NT2/D1 (cell line): ENCODE data around the gene PCTP.

Source experiments
- DNase-seq: peaks from one replicate; pipeline ENCODE4 v3.0.0-alpha.2; 2011; ENCODE audit warnings: low read depth, low spot score
- H3K27me3 ChIP-seq: 2 replicates; pipeline ENCODE4 v1.6.0; 2011; ENCODE audit warnings: mild to moderate bottlenecking; ENCODE audit not compliant: insufficient read length, insufficient read depth
- H3K36me3 ChIP-seq: 2 replicates; pipeline ENCODE4 v1.6.1; 2011; ENCODE audit warnings: mild to moderate bottlenecking, low read length, mixed read lengths; ENCODE audit not compliant: insufficient read depth, insufficient read length
- H3K4me1 ChIP-seq: 2 replicates; pipeline ENCODE4 v1.5.1; 2011; ENCODE audit not compliant: insufficient read depth, insufficient read length
- H3K4me3 ChIP-seq: 2 replicates; pipeline ENCODE4 v1.5.1; 2011; ENCODE audit warnings: low read depth; ENCODE audit not compliant: insufficient read length
- H3K9ac ChIP-seq: 2 replicates; pipeline ENCODE4 v1.6.0; 2011; ENCODE audit warnings: low read depth; ENCODE audit not compliant: insufficient read length
- H3K9me3 ChIP-seq: 2 replicates; pipeline ENCODE4 v1.5.1; 2011; ENCODE audit warnings: mild to moderate bottlenecking, low read length; ENCODE audit not compliant: insufficient read depth
- SUZ12 ChIP-seq: IDR thresholded peaks from 2 replicates; pipeline ENCODE4 v1.6.1; 2011; ENCODE audit not compliant: insufficient read length, insufficient read depth; ENCODE audit errors: extremely low read depth
- YY1 ChIP-seq: IDR thresholded peaks from 2 replicates; pipeline ENCODE4 v1.6.1; 2011; ENCODE audit not compliant: insufficient read length, insufficient read depth
- ZNF274 ChIP-seq: IDR thresholded peaks from 2 replicates; pipeline ENCODE4 v1.6.1; 2011; ENCODE audit warnings: mild to moderate bottlenecking, low read depth, low read length

The PCTP gene

DNA sequence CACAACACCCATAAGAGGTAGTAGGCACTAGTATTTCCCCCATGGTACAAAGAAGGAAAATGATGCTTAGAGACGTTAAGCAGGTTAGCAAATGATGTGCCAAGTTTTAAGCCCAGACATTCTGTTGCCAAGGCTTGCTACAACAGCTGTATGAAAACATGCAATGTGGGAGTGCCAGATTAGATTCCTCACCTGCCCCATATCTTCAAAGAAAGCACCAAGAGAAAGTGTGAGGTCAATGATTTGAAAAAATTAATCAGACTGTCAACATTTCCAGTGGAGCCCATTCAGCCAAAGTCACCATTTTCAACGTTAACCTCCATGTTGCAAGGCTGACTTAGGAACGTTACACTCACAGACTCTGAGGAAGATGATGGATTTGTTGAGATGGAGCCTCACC is 61.5 kb downstream of the PCTP start:
- H3K4me1 ChIP-seq: no peaks in the 10 kb centered on the region
- no peak overlapping the region for H3K9ac ChIP-seq
- no peaks in the 10 kb centered on the region for H3K9me3 ChIP-seq
- DNase-seq: no peak
- H3K4me3 ChIP-seq: no peak overlapping the region
- no peaks in the 10 kb centered on the region for H3K27me3 ChIP-seq
- H3K36me3 ChIP-seq: no peaks in the 10 kb centered on the region
- no peak for TF ChIP-seq YY1
- no peak for TF ChIP-seq SUZ12
- TF ChIP-seq ZNF274: no peak

DNA sequence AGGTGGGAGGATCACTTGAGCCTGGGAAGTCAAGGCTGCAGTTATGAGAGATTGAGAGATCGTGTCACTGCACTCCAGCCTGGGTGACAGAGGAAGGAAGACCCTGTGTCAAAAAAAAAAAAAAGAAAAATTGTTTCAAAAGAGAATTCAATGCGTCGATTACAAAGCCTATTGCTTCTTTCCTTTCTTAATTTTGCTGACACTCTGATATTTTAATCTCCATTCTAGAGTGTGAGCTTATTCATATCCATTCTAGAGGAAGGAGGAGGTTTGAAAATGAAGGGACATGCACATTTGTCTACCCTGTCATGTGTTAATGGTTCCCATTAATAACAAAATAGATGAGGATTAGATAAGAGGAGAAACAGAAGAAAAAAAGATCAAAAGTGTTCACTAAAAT is 63.1 kb downstream of the PCTP start:
- no peak for TF ChIP-seq YY1
- no peaks in the 10 kb centered on the region for H3K4me1 ChIP-seq

DNA sequence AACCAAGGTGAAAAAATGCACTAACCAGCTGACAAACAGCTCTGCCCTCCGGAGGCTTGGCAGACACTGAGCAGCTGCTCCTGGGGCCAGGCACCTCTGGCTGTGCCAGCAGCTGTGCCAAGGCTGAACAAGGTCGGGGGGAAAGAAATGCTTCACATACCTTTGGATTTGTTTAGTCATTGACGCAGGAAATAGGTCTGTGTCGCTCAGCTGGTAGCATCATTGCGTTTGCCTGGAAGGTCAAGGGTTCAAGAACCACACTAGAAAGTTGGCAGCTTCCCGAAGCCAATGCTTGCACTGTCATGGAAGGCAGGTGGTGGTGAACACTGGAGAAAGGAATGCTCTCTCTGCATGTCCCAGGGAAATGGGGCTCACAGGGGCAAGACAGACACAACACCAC is 63.5 kb downstream of the PCTP start:
- no peaks in the 10 kb centered on the region for H3K4me1 ChIP-seq
- H3K36me3 ChIP-seq: no peaks in the 10 kb centered on the region
- no peak for DNase-seq
- no peaks in the 10 kb centered on the region for H3K9me3 ChIP-seq
- H3K9ac ChIP-seq: no peak overlapping the region
- H3K4me3 ChIP-seq: no peak overlapping the region
- H3K27me3 ChIP-seq: no peaks in the 10 kb centered on the region
- TF ChIP-seq YY1 (no peak), ZNF274 (no peak), SUZ12 (no peak)

More for the DNA sequence above, 63.1 kb downstream of the PCTP start:
- Histone ChIP-seq H3K9ac (no peak overlapping the region), H3K36me3 (no peaks in the 10 kb centered on the region), H3K27me3 (no peaks in the 10 kb centered on the region), H3K9me3 (no peaks in the 10 kb centered on the region), H3K4me3 (no peak overlapping the region)
- no peak for DNase-seq

DNA sequence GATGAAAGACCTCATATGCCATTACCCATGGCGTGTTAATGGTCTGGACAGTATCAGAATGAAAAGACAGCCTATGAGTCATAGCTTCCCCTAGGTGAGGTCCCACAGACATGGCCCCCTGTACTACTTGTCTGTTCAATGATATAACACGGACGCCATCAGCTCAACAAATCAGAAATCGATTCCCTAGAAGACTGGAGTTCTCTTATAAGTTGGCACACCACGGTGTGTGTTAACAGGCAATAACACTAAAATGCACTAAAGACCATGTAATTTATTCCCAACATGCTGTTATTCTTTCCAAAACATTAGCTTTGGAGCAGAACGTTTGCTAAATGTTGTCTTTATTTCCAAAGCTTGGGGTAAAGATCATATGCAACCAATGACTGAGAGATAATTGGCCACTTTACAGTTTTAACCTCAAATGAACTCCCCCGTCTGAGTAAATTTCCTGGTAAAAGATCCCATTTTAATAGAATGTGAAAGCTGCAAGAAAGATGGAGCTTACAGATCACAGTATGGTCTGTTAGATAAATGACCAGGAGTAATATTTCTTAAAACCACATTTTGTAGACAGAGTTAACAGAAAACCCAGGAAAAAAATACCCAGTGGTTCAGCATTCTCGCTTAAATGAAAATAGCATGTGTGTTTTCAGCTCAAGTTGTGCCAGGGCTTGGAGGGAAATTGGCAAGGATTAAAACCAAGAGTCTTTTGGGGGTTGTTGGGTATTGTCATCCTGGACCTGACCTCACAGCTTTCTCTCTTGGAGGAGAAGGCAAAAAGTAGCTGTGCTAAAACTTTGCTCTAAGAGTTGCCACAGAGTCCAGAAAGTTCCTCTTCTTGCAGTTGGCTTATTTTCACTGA is 65.9 kb downstream of the PCTP start:
- TF ChIP-seq SUZ12 (no peak), YY1 (no peak), ZNF274 (no peak)
- H3K4me3 ChIP-seq: no peak overlapping the region
- H3K9ac ChIP-seq: no peak overlapping the region
- H3K27me3 ChIP-seq: no peaks in the 10 kb centered on the region
- DNase-seq: no peak
- no peaks in the 10 kb centered on the region; the same call in 1 of the 2 replicates for H3K9me3 ChIP-seq
- no peaks in the 10 kb centered on the region for H3K4me1 ChIP-seq
- no peaks in the 10 kb centered on the region for H3K36me3 ChIP-seq

DNA sequence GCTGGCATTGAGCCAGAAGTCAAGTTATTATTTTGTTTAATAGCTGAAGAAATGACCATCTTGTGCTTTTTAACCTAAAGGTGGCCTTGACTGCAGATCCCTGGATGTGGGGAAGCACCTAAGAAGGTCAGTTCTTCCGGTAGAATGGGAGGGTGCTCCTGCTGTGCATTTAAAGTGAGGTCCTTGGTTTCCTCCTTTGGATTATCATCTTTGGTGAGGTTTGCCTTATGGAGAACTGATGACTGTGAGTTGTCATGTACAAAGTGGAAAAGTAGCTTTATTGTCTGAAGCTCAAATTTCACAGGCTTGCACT is 66.5 kb downstream of the PCTP start:
- H3K9ac ChIP-seq: no peak overlapping the region
- no peak for TF ChIP-seq YY1
- TF ChIP-seq SUZ12: no peak
- no peak for TF ChIP-seq ZNF274
- H3K36me3 ChIP-seq: no peaks in the 10 kb centered on the region
- H3K27me3 ChIP-seq: no peaks in the 10 kb centered on the region
- no peaks in the 10 kb centered on the region for H3K4me1 ChIP-seq
- DNase-seq: no peak
- no peak overlapping the region for H3K4me3 ChIP-seq
- no peaks in the 10 kb centered on the region; the same call in 1 of the 2 replicates for H3K9me3 ChIP-seq

DNA sequence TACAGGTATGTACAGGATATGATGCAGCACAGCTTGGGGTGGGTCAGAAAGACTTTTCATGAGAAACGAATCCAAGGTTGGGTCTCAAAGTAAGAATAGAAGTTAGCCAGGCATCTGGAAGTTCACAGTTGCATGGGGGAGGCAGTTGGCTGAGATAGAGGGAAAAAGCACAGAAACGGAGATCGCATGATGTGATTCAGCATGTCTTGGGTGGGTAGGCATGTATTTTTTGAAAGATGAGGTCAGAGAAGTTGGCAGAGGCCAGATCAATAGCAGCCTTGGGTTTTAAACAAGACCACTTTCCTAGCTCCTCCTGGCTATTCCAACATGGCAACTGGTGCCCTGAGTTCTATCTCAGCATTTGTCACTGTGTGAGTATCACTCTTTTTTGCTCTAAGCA is 67.2 kb downstream of the PCTP start:
- no peak for TF ChIP-seq ZNF274
- DNase-seq: no peak
- H3K4me3 ChIP-seq: no peak overlapping the region
- H3K27me3 ChIP-seq: no peaks in the 10 kb centered on the region
- H3K4me1 ChIP-seq: no peaks in the 10 kb centered on the region
- H3K9ac ChIP-seq: no peak overlapping the region
- no peaks in the 10 kb centered on the region; the same call in 1 of the 2 replicates for H3K9me3 ChIP-seq
- no peaks in the 10 kb centered on the region for H3K36me3 ChIP-seq

DNA sequence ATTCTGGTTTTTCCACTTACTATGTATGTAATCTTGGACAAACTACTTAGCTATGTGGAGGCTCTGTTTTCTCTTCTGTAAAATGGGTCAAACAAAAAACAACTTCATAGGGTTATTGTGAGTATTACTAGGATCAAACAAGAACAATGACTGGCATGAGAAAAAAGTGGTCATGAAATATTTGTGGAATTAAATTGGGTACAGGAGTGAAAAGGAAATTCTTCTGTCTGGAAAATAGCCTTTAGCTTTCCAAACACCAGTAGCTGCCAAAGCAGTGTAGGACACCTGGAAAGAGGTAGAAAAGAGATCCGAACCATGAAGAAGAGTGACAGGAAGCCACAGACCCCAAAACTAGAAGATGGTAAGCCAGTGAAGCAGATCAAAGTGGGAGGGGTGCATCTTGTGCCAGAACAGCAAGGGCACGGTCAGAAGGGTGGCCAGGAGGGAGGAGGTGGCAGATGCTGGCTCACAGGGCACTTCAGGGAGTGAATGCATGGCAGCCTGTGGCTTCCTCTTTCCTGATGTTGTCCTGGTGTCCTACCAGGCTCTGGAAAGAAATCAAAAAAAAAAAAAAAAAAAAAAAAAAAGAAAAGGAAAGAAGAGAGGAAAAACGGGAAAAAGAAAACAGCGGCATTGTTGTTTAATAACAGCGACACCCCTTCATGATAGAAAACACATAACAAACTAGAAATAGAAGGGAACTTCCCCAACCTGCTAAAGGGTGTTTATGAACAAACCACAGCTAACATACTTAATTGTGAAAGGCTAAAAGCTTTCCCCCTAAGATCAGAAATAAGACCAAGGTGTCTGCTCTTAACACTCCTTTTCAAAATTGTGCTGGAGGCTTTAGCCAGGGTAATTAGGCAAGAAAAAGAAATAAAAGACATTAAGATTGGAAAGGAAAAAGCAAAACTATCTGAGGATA is 67.9 kb downstream of the PCTP start:
- H3K27me3 ChIP-seq: no peaks in the 10 kb centered on the region
- no peak overlapping the region for H3K4me3 ChIP-seq
- DNase-seq: no peak
- H3K4me1 ChIP-seq: no peaks in the 10 kb centered on the region
- no peaks in the 10 kb centered on the region for H3K36me3 ChIP-seq
- no peaks in the 10 kb centered on the region; the same call in 1 of the 2 replicates for H3K9me3 ChIP-seq
- H3K9ac ChIP-seq: no peak overlapping the region
- TF ChIP-seq ZNF274 (no peak), YY1 (no peak), SUZ12 (no peak)
